ENCODE results near the gene COMMD7.

DNA sequence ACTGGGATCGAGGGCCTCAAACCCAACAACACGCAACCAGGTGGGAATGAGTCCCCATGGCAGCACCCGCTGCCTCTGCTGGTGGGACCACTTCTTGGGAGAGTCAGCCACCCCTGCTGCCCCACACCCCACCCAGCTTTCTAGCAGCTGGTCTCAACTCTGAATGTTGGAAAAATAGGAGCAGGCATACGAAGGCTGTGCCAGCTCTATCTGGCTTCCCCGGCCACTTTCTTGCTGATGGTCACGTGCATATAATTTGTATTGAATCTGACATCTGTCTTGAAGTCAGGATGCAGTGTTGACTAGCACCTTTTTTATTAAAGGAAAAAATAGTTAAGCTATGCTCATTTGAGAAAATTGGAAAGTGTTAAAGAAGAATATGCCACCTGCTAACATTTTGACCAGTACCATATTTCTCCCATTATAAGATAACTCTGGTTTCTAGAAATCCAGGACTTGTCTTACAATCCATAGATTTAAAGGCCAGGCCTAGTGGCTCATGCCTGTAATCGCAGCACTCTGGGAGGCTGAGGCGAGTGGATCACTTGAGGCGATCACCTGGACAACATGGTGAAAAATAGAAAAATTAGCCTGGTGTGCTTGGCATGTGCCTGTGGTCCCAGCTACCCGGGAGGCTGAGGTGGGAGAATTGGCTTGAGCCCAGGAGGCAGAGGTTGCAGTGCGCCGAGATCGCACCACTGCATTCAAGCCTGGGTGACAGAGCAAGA is 49.6 kb upstream of the COMMD7 start:
- no peak for TF ChIP-seq CTCF (IDR thresholded peaks at IDR 0.05)
- no peak for TF ChIP-seq POLR2A (IDR thresholded peaks at IDR 0.05)
